Right lobe of liver (tissue), 6 donors: ENCODE results near the gene CCR5. TPM values are rescaled to one million over a fixed set of nuclear protein-coding genes. Genes with fewer than 3 reads are reported as not detected.

ENCODE experiments used
- ATAC-seq, 4 donors: fragments of 200-7000 bp; cut with Tn5 transposase; one replicate each; pipeline ENCODE4 v1.9.1; 2020; ENCODE audit warnings: mild to moderate bottlenecking in 4 of 4, moderate library complexity in 4 of 4
- DNase-seq, 3 donors: peaks; one replicate each; pipeline ENCODE4 v3.0.0-alpha.2; 2020
- H3K27ac ChIP-seq, 3 donors: fragments of 200-600 bp; one replicate each; pipeline ENCODE4 v1.8.0; 2022
- H3K27me3 ChIP-seq, 2 donors: fragments of 200-600 bp; one replicate each; pipeline ENCODE4 v1.8.0; 2022
- H3K36me3 ChIP-seq, 4 donors: fragments of 200-600 bp; sonication (generic) in 1 of 4; one replicate each; pipeline versions ENCODE4 v1.5.1 to v1.8.0; 2017 to 2022; ENCODE audit warnings: control low read depth in 1 of 4
- H3K4me1 ChIP-seq, 4 donors: fragments of 200-600 bp; sonication (generic) in 1 of 4; one replicate each; pipeline versions ENCODE4 v1.5.1 to v1.8.0; 2017 to 2022; ENCODE audit warnings: control low read depth in 1 of 4
- H3K4me3 ChIP-seq, 3 donors: fragments of 200-600 bp; one replicate each; pipeline ENCODE4 v1.8.0; 2022
- H3K9me3 ChIP-seq, 4 donors: fragments of 200-600 bp; sonication (generic) in 1 of 4; one replicate each; pipeline versions ENCODE4 v1.5.1 to v1.8.0; 2017 to 2022; ENCODE audit warnings: control low read depth in 1 of 4
- CTCF ChIP-seq, 4 donors: fragments of 200-600 bp in 3 of 4; fragments of 450-650 bp in 1 of 4; IDR thresholded peaks; one replicate each; pipeline versions ENCODE4 v1.5.1 to v1.8.0; 2016 to 2022; ENCODE audit warnings: antibody characterized with exemption in 4 of 4, mild to moderate bottlenecking in 2 of 4
- POLR2A ChIP-seq: fragments of 450-650 bp; IDR thresholded peaks from one replicate; pipeline ENCODE4 v1.6.1; 2017; ENCODE audit warnings: antibody characterized with exemption, mild to moderate bottlenecking
- WGBS: methylation state at CpG from one replicate; pipeline ENCODE4 v1.1.6; 2018; ENCODE audit warnings: low coverage, low lambda C conversion rate; ENCODE audit not compliant: insufficient coverage; ENCODE audit errors: missing lambda C conversion rate; 5-methylcytosine and 5-hydroxymethylcytosine counted together
- intact Hi-C, 2 donors: fragments of 100-400 bp; cut with DNase I; formaldehyde crosslinking; loops; one replicate each; pipeline versions ENCODE4 v1.11.2 to v1.14.1; 2022
- total RNA-seq, 6 experiments: library from RNA; depleted of rRNA in 2 of 6; stranded (reverse); fragments of >200 nt in 2 of 6; fragmentation: NEBNext Ultra II Directional in 3 of 6; extraction: Animal tissue kit (Norgen Biotek cat#: 25700) in 3 of 6; gene quantifications; one replicate each; pipeline versions ENCODE4 v1.1.0 to v1.2.4, GENCODE V29; 2016 to 2023
- donor health status: DM: no; HTN: yes; CAD: no.
- donor health status: DM: no; HTN: no; CAD: no.
- donor health status: DM: no; HTN: no; CAD: no.
- donor health status: DM: no; HTN: yes; CAD: no.
- donor health status: DM: no; HTN: yes; CAD: no.

Gene CCR5
- total RNA-seq, 6 experiments from 2014 or later, result 0.22 to 2.0 (median 0.43) TPM

- H3K27ac ChIP-seq, result no peak overlapping the region
- no peaks in the 10 kb centered on the region for H3K36me3 ChIP-seq
- TF ChIP-seq POLR2A (no peak), CTCF (IDR thresholded peaks at IDR 0.05) (no peak)
- intact Hi-C loops, result no loop called here
- H3K4me1 ChIP-seq, result peaks cover 0 to 5% (median 0%) of the 10 kb centered on the region in 4 donors
- ATAC-seq (no peak), DNase-seq (no peak)
- 70% methylated on average over 5 of the region's 6 CpGs for WGBS
- no peak overlapping the region for H3K4me3 ChIP-seq
- H3K9me3 ChIP-seq, result no peaks in the 10 kb centered on the region
- H3K27me3 ChIP-seq, result no peaks in the 10 kb centered on the region
Observed at GRCh38 chr3:46398186-46398955, 27.6 kb downstream of the CCR5 start.

DNA sequence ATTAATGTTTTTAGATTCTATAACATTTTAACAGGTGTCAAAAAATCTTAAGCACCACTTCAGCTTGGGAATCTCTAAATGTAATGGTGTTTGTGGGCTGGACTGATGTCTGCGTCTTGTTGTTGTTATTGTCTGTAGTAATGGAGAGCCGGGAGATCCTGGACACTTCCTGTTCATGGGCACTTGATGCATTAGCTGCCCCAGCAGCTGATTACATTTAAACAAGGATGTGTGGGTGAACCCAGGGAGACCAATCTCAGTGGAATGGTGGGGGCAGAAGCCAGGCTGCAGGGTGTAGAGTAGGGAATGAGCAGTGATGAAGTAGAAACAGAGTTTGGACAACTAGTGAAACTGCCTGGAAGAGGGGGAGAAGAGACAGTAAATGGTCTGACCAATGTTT is 28.4 kb downstream of the CCR5 start:
- 64% methylated on average over 2 of the region's 2 CpGs for WGBS
- Histone ChIP-seq H3K27me3 (no peaks in the 10 kb centered on the region), H3K27ac (no peak overlapping the region), H3K9me3 (no peaks in the 10 kb centered on the region), H3K36me3 (no peaks in the 10 kb centered on the region), H3K4me3 (no peak overlapping the region), H3K4me1 (no peaks in the 10 kb centered on the region)
- ATAC-seq (no peak), DNase-seq (no peak)
- intact Hi-C loops, result no loop called here
- no peak for TF ChIP-seq CTCF (IDR thresholded peaks at IDR 0.05)
- no peak for TF ChIP-seq POLR2A

DNA sequence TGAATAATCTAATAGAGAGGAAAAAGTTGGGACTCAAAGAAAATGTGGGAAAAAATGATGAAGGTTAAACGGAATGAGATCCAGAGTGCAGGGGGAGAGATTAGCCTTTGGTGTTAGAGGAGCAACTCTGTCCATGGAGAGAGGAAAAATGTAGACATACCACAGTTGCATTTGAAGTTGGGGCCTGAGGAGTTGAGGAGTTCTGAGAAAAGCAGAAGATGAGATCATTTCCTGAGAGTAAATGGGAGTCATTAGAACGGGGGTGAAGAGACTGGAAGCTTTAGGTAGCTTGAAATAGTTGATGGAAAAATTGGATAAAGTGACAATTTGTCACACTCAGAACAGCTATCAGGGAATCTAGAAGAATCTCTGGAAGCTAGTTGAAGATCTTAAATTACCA is 28.8 kb downstream of the CCR5 start:
- no peak overlapping the region for H3K4me3 ChIP-seq
- no peaks in the 10 kb centered on the region for H3K27me3 ChIP-seq
- DNase-seq (no peak), ATAC-seq (peak in 1 of 4 donors; percentile 23)
- H3K27ac ChIP-seq, result no peak overlapping the region
- TF ChIP-seq CTCF (IDR thresholded peaks at IDR 0.05) (no peak), POLR2A (no peak)
- H3K9me3 ChIP-seq, result no peaks in the 10 kb centered on the region
- no peaks in the 10 kb centered on the region for H3K4me1 ChIP-seq
- WGBS, result 43% methylated on average over 2 of the region's 2 CpGs
- no peaks in the 10 kb centered on the region for H3K36me3 ChIP-seq
- intact Hi-C loops, result no loop called here

- TF ChIP-seq POLR2A (no peak), CTCF (IDR thresholded peaks at IDR 0.05) (no peak)
- Histone ChIP-seq H3K36me3 (no peaks in the 10 kb centered on the region), H3K27me3 (no peaks in the 10 kb centered on the region), H3K9me3 (no peaks in the 10 kb centered on the region), H3K27ac (no peak overlapping the region), H3K4me3 (no peak overlapping the region), H3K4me1 (peaks cover 0 to 6% (median 2%) of the 10 kb centered on the region in 4 donors)
- ATAC-seq (no peak), DNase-seq (no peak)
- intact Hi-C loops, result no loop called here
- 66% methylated on average over 7 of the region's 8 CpGs for WGBS
Observed at GRCh38 chr3:46400000-46400734, 29.4 kb downstream of the CCR5 start.
